Ascending aorta (tissue), 2 donors: ENCODE measurements around the gene ZNF208. TPM values are rescaled to one million over a fixed set of nuclear protein-coding genes. Genes with fewer than 3 reads are reported as not detected.

Experiments used
- DNase-seq, 2 donors: peaks; one replicate each; pipeline ENCODE4 v3.0.0-alpha.2; 2019; ENCODE audit warnings: low spot score in 2 of 2
- H3K27ac ChIP-seq, 2 donors: fragments of 200-600 bp; sonication (generic); one replicate each; pipeline ENCODE4 v1.5.1; 2016 to 2017; ENCODE audit warnings: mild to moderate bottlenecking in 1 of 2
- H3K27me3 ChIP-seq: fragments of 200-600 bp; sonication (generic); one replicate; pipeline ENCODE4 v1.5.1; 2017
- H3K36me3 ChIP-seq, 2 donors: fragments of 200-600 bp; sonication (generic); one replicate each; pipeline ENCODE4 v1.5.1; 2016
- H3K4me1 ChIP-seq, 2 donors: fragments of 200-600 bp; sonication (generic); one replicate each; pipeline ENCODE4 v1.5.1; 2016 to 2017; ENCODE audit warnings: mild to moderate bottlenecking in 1 of 2
- H3K4me3 ChIP-seq, 2 donors: fragments of 200-600 bp; sonication (generic); one replicate each; pipeline ENCODE4 v1.5.1; 2016 to 2017; ENCODE audit warnings: mild to moderate bottlenecking in 1 of 2
- H3K9me3 ChIP-seq, 2 donors: fragments of 200-600 bp; sonication (generic); one replicate each; pipeline ENCODE4 v1.5.1; 2016
- CTCF ChIP-seq, 3 experiments: fragments of 200-600 bp in 2 of 3; fragments of 450-650 bp in 1 of 3; sonication (generic) in 2 of 3; IDR thresholded peaks; one replicate each; pipeline ENCODE4 v1.5.1; 2016 to 2019; ENCODE audit warnings: antibody characterized with exemption in 3 of 3, mild to moderate bottlenecking in 1 of 3, moderate library complexity in 1 of 3
- intact Hi-C: fragments of 100-400 bp; cut with DNase I; formaldehyde crosslinking; loops from one replicate; pipeline ENCODE4 v1.15.1; 2023
- total RNA-seq: library from RNA; depleted of rRNA; stranded (reverse); fragments of >200 nt; gene quantifications from one replicate; pipeline ENCODE4 v1.1.0, GENCODE V29; 2016

Gene ZNF208
- total RNA-seq, 1 donor from 2014 or later = 3.8 TPM

- Histone ChIP-seq H3K4me1 (no peaks in the 10 kb centered on the region), H3K36me3 (no peaks in the 10 kb centered on the region), H3K27me3 (no peaks in the 10 kb centered on the region), H3K27ac (no peak overlapping the region), H3K9me3 (peaks cover 6 to 8% of the 10 kb centered on the region in 2 donors), H3K4me3 (no peak overlapping the region)
- no peak for TF ChIP-seq CTCF (IDR thresholded peaks at IDR 0.05)
- intact Hi-C loops = no loop called here
- peak in 1 of 2 donors; percentile 30 for DNase-seq
Measured at GRCh38 chr19:21915411-21915810, 95.3 kb downstream of the ZNF208 start.

- Histone ChIP-seq H3K27ac (no peak overlapping the region), H3K36me3 (no peaks in the 10 kb centered on the region), H3K27me3 (no peaks in the 10 kb centered on the region), H3K4me3 (no peak overlapping the region), H3K9me3 (peaks cover 3 to 6% of the 10 kb centered on the region in 2 donors), H3K4me1 (no peaks in the 10 kb centered on the region)
- TF ChIP-seq CTCF (IDR thresholded peaks at IDR 0.05) = no peak
- no peak for DNase-seq
- intact Hi-C loops = no loop called here
Measured at GRCh38 chr19:21912654-21913053, 98.1 kb downstream of the ZNF208 start.

- intact Hi-C loops = no loop called here
- Histone ChIP-seq H3K27me3 (no peaks in the 10 kb centered on the region), H3K27ac (no peak overlapping the region), H3K9me3 (no peaks in the 10 kb centered on the region), H3K4me1 (no peaks in the 10 kb centered on the region), H3K36me3 (no peaks in the 10 kb centered on the region), H3K4me3 (no peak overlapping the region)
- no peak for DNase-seq
- TF ChIP-seq CTCF (IDR thresholded peaks at IDR 0.05) = no peak
Measured at GRCh38 chr19:21910318-21910717, 100.4 kb downstream of the ZNF208 start.

GRCh38 chr19:21908066-21908465, 102.7 kb downstream of the ZNF208 start:
- intact Hi-C loops = no loop called here
- no peaks in the 10 kb centered on the region for H3K4me1 ChIP-seq
- H3K4me3 ChIP-seq = no peak overlapping the region
- no peak overlapping the region for H3K27ac ChIP-seq
- no peaks in the 10 kb centered on the region for H3K27me3 ChIP-seq
- no peaks in the 10 kb centered on the region for H3K36me3 ChIP-seq
- no peak for DNase-seq
- TF ChIP-seq CTCF (IDR thresholded peaks at IDR 0.05) = no peak
- H3K9me3 ChIP-seq = no peaks in the 10 kb centered on the region

- TF ChIP-seq CTCF (IDR thresholded peaks at IDR 0.05) = no peak
- no peak for DNase-seq
- no peak overlapping the region for H3K4me3 ChIP-seq
- no peaks in the 10 kb centered on the region for H3K4me1 ChIP-seq
- H3K36me3 ChIP-seq = no peaks in the 10 kb centered on the region
- intact Hi-C loops = no loop called here
- no peaks in the 10 kb centered on the region for H3K27me3 ChIP-seq
- no peak overlapping the region for H3K27ac ChIP-seq
- H3K9me3 ChIP-seq = no peaks in the 10 kb centered on the region
Measured at GRCh38 chr19:21907516-21907915, 103.2 kb downstream of the ZNF208 start.

GRCh38 chr19:21902571-21902970, 108.2 kb downstream of the ZNF208 start:
- H3K4me1 ChIP-seq = no peaks in the 10 kb centered on the region

More at GRCh38 chr19:21902571-21902970, 108.2 kb downstream of the ZNF208 start:
- Histone ChIP-seq H3K9me3 (peaks cover 0 to 12% of the 10 kb centered on the region in 2 donors), H3K36me3 (no peaks in the 10 kb centered on the region), H3K4me3 (no peak overlapping the region), H3K27ac (no peak overlapping the region), H3K27me3 (no peaks in the 10 kb centered on the region)
- intact Hi-C loops = no loop called here
- no peak for TF ChIP-seq CTCF (IDR thresholded peaks at IDR 0.05)
- no peak for DNase-seq
